ENCODE data around the gene SIGLEC5. TPM values are rescaled to one million over a fixed set of nuclear protein-coding genes. Genes with fewer than 3 reads are reported as not detected.

Gene SIGLEC5
- total and polyA plus RNA-seq, 7 experiments from 2014 or later, result 0.24 to 2.4 TPM; not detected in 5

DNA sequence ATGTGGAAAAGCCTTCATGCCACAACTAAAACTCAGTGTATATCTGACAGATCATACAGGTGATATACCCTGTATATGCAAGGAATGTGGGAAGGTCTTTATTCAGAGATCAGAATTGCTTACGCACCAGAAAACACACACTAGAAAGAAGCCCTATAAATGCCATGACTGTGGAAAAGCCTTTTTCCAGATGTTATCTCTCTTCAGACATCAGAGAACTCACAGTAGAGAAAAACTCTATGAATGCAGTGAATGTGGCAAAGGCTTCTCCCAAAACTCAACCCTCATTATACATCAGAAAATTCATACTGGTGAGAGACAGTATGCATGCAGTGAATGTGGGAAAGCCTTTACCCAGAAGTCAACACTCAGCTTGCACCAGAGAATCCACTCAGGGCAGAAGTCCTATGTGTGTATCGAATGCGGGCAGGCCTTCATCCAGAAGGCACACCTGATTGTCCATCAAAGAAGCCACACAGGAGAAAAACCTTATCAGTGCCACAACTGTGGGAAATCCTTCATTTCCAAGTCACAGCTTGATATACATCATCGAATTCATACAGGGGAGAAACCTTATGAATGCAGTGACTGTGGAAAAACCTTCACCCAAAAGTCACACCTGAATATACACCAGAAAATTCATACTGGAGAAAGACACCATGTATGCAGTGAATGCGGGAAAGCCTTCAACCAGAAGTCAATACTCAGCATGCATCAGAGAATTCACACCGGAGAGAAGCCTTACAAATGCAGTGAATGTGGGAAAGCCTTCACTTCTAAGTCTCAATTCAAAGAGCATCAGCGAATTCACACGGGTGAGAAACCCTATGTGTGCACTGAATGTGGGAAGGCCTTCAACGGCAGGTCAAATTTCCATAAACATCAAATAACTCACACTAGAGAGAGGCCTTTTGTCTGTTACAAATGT is 42.7 kb downstream of the SIGLEC5 start:
- Mint-ChIP-seq H3K9me3 (peaks cover 10 to 88% (median 51%) of the 10 kb centered on the region in 11 donors), H3K4me1 (peaks cover 0 to 5% (median under 1%) of the 10 kb centered on the region in 7 donors), H3K27me3 (no peaks in the 10 kb centered on the region), H3K4me3 (no peak overlapping the region), H3K36me3 (peaks cover 39 to 79% (median 63%) of the 10 kb centered on the region in 5 donors), H3K27ac (no peak overlapping the region)
- no peak for ATAC-seq
- H3K9me3 ChIP-seq (ENCODE audit: control insufficient read depth in 2 of 3, low read length in 3 of 3), result peaks cover 10 to 43% (median 37%) of the 10 kb centered on the region in 3 experiments
- H3K4me1 ChIP-seq (ENCODE audit: control insufficient read depth in 2 of 2, insufficient read depth in 2 of 2, low read length in 2 of 2), result no peaks in the 10 kb centered on the region
- H3K4me3 ChIP-seq (ENCODE audit: low read length), result no peak overlapping the region
- intact Hi-C loops (cut with micrococcal nuclease), result no loop called here
- ChIA-PET POLR2A (no interaction called here), CTCF (no interaction called here)
- no peak for DNase-seq
- H3K36me3 ChIP-seq (ENCODE audit: control insufficient read depth in 2 of 3, insufficient read depth in 3 of 3, low read length in 3 of 3), result peaks cover 6 to 35% (median 8%) of the 10 kb centered on the region in 3 experiments
- H3K27me3 ChIP-seq (ENCODE audit: control insufficient read depth in 2 of 2, insufficient read depth in 2 of 2, low read length in 2 of 2), result no peaks in the 10 kb centered on the region
- no peak overlapping the region for H3K27ac ChIP-seq (ENCODE audit: low read depth, low read length)

DNA sequence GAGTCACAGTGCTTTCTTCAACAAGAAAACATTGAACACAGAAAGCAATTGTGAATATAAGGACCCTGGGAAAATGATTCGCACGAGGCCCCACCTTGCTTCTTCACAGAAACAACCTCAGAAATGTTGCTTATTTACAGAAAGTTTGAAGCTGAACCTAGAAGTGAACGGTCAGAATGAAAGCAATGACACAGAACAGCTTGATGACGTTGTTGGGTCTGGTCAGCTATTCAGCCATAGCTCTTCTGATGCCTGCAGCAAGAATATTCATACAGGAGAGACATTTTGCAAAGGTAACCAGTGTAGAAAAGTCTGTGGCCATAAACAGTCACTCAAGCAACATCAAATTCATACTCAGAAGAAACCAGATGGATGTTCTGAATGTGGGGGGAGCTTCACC is 43.4 kb downstream of the SIGLEC5 start:
- H3K27ac Mint-ChIP-seq, result no peak overlapping the region
- peaks cover 10 to 90% (median 51%) of the 10 kb centered on the region in 11 donors for H3K9me3 Mint-ChIP-seq
- H3K4me3 ChIP-seq (ENCODE audit: low read length), result no peak overlapping the region
- ATAC-seq (no peak), DNase-seq (no peak)
- no peak overlapping the region for H3K4me3 Mint-ChIP-seq
- peaks cover 43 to 78% (median 66%) of the 10 kb centered on the region in 5 donors for H3K36me3 Mint-ChIP-seq
- ChIA-PET CTCF (no interaction called here), POLR2A (no interaction called here)
- no peaks in the 10 kb centered on the region for H3K27me3 ChIP-seq (ENCODE audit: control insufficient read depth in 2 of 2, insufficient read depth in 2 of 2, low read length in 2 of 2)
- no peaks in the 10 kb centered on the region for H3K4me1 ChIP-seq (ENCODE audit: control insufficient read depth in 2 of 2, insufficient read depth in 2 of 2, low read length in 2 of 2)
- H3K27me3 Mint-ChIP-seq, result no peaks in the 10 kb centered on the region
- intact Hi-C loops (cut with micrococcal nuclease), result no loop called here
- H3K9me3 ChIP-seq (ENCODE audit: control insufficient read depth in 2 of 3, low read length in 3 of 3), result peaks cover 10 to 43% (median 37%) of the 10 kb centered on the region in 3 experiments
- peaks cover 0 to 2% (median 0%) of the 10 kb centered on the region in 7 donors for H3K4me1 Mint-ChIP-seq
- peaks cover 10 to 38% (median 11%) of the 10 kb centered on the region in 3 experiments for H3K36me3 ChIP-seq (ENCODE audit: control insufficient read depth in 2 of 3, insufficient read depth in 3 of 3, low read length in 3 of 3)
- H3K27ac ChIP-seq (ENCODE audit: low read depth, low read length), result no peak overlapping the region

- peaks cover 49 to 83% (median 71%) of the 10 kb centered on the region in 5 donors for H3K36me3 Mint-ChIP-seq
- Histone ChIP-seq H3K27ac (ENCODE audit: low read depth, low read length) (no peak overlapping the region), H3K4me1 (ENCODE audit: control insufficient read depth in 2 of 2, insufficient read depth in 2 of 2, low read length in 2 of 2) (no peaks in the 10 kb centered on the region), H3K36me3 (ENCODE audit: control insufficient read depth in 2 of 3, insufficient read depth in 3 of 3, low read length in 3 of 3) (peaks cover 11 to 43% (median 16%) of the 10 kb centered on the region in 3 experiments), H3K4me3 (ENCODE audit: low read length) (no peak overlapping the region), H3K27me3 (ENCODE audit: control insufficient read depth in 2 of 2, insufficient read depth in 2 of 2, low read length in 2 of 2) (no peaks in the 10 kb centered on the region), H3K9me3 (ENCODE audit: control insufficient read depth in 2 of 3, low read length in 3 of 3) (peaks cover 10 to 43% (median 37%) of the 10 kb centered on the region in 3 experiments)
- peaks cover 0 to 2% (median 0%) of the 10 kb centered on the region in 7 donors for H3K4me1 Mint-ChIP-seq
- H3K4me3 Mint-ChIP-seq, result no peak overlapping the region
- H3K27ac Mint-ChIP-seq, result no peak overlapping the region
- ATAC-seq, result peak; percentile 56
- no peaks in the 10 kb centered on the region for H3K27me3 Mint-ChIP-seq
- ChIA-PET CTCF (no interaction called here), POLR2A (no interaction called here)
- peaks cover 10 to 94% (median 54%) of the 10 kb centered on the region in 11 donors for H3K9me3 Mint-ChIP-seq
- DNase-seq, result no peak
- intact Hi-C loops (cut with micrococcal nuclease), result no loop called here
These were observed 44.0 kb downstream of the SIGLEC5 start for GRCh38 chr19:51586103-51586728.

DNA sequence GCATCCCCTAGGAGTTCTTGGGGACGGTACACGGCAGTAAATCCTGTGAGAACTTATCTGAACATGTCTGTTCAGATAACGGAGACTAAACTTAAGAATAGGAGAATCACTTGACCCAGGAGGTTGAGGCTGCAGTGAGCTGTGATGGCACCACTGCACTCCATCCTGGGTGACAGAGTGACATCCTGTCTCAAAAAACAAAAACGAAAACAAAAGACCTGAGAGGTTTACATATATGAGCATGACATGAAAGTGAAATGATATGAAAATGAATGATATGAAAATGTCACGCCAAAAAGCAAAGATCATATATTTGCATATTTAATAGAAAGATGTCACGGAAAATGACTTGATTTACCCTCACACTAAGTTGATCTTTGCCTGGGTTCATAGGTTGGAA is 53.4 kb downstream of the SIGLEC5 start:
- Mint-ChIP-seq H3K4me3 (no peak overlapping the region), H3K27me3 (no peaks in the 10 kb centered on the region), H3K4me1 (peaks cover 11 to 25% (median 19%) of the 10 kb centered on the region in 7 donors), H3K27ac (no peak overlapping the region), H3K9me3 (peaks cover 0 to 47% (median 8%) of the 10 kb centered on the region in 11 donors), H3K36me3 (peaks cover 31 to 78% (median 65%) of the 10 kb centered on the region in 5 donors)
- ChIA-PET POLR2A (no interaction called here), CTCF (interaction anchor here (0.7 kb wide), 1 partner anchor 18 kb away, joined by 4 read pairs; no protein-coding TSS in a partner anchor)
- peaks cover 0 to 2% of the 10 kb centered on the region in 2 donors for H3K4me1 ChIP-seq (ENCODE audit: control insufficient read depth in 2 of 2, insufficient read depth in 2 of 2, low read length in 2 of 2)
- H3K9me3 ChIP-seq (ENCODE audit: control insufficient read depth in 2 of 3, low read length in 3 of 3), result no peaks in the 10 kb centered on the region
- H3K4me3 ChIP-seq (ENCODE audit: low read length), result no peak overlapping the region
- peaks cover under 1 to 38% (median 10%) of the 10 kb centered on the region in 3 experiments for H3K36me3 ChIP-seq (ENCODE audit: control insufficient read depth in 2 of 3, insufficient read depth in 3 of 3, low read length in 3 of 3)
- no peak overlapping the region for H3K27ac ChIP-seq (ENCODE audit: low read depth, low read length)
- no peaks in the 10 kb centered on the region for H3K27me3 ChIP-seq (ENCODE audit: control insufficient read depth in 2 of 2, insufficient read depth in 2 of 2, low read length in 2 of 2)
- DNase-seq (no peak), ATAC-seq (no peak)
- intact Hi-C loops (cut with micrococcal nuclease), result no loop called here

DNA sequence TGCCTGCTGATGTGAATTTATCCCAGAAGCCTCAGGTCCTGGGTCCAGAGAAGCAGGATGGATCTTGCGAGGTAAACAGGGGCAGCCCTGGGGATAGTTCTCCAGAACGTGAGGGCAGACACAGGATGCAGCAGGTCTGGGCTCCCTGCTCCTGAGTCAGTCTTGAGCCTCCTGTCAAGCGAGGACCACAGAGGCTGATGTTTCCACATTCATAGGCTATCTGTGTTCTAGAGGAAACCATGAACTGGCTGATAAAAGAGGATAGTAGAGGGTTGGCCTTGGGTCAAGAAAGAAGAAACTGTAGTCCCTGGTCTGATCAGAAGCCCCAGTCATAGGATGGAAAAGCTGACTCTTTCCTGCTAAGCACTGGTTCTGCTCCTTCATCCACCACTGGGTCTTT is 56.9 kb downstream of the SIGLEC5 start:
- H3K9me3 ChIP-seq (ENCODE audit: control insufficient read depth in 2 of 3, low read length in 3 of 3), result no peaks in the 10 kb centered on the region
- POLR2A ChIA-PET, result no interaction called here
- no peak overlapping the region for H3K27ac ChIP-seq (ENCODE audit: low read depth, low read length)
- intact Hi-C loops (cut with micrococcal nuclease), result loop anchor here in 1 of 2 donors (5.0 kb wide), 1 partner anchor 599 kb away; the partner anchor contains the start of gene ZNF836
- CTCF ChIA-PET, result no interaction called here
- H3K27ac Mint-ChIP-seq, result no peak overlapping the region
- H3K4me3 Mint-ChIP-seq, result peak overlapping the region in 3 of 10 donors; percentile 9 to 51 (median 21)
- DNase-seq (no peak), ATAC-seq (no peak)
- H3K4me1 Mint-ChIP-seq, result peaks cover 22 to 45% (median 34%) of the 10 kb centered on the region in 7 donors
- H3K9me3 Mint-ChIP-seq, result peaks cover 0 to 16% (median 3%) of the 10 kb centered on the region in 11 donors
- H3K36me3 Mint-ChIP-seq, result peaks cover 16 to 56% (median 42%) of the 10 kb centered on the region in 5 donors
- no peaks in the 10 kb centered on the region for H3K27me3 ChIP-seq (ENCODE audit: control insufficient read depth in 2 of 2, insufficient read depth in 2 of 2, low read length in 2 of 2)
- H3K4me3 ChIP-seq (ENCODE audit: low read length), result no peak overlapping the region
- peaks cover 0 to 18% (median 0%) of the 10 kb centered on the region in 3 experiments for H3K36me3 ChIP-seq (ENCODE audit: control insufficient read depth in 2 of 3, insufficient read depth in 3 of 3, low read length in 3 of 3)
- H3K4me1 ChIP-seq (ENCODE audit: control insufficient read depth in 2 of 2, insufficient read depth in 2 of 2, low read length in 2 of 2), result peaks cover 10 to 11% of the 10 kb centered on the region in 2 donors
- H3K27me3 Mint-ChIP-seq, result peaks cover 0 to 7% (median 2%) of the 10 kb centered on the region in 5 donors

DNA sequence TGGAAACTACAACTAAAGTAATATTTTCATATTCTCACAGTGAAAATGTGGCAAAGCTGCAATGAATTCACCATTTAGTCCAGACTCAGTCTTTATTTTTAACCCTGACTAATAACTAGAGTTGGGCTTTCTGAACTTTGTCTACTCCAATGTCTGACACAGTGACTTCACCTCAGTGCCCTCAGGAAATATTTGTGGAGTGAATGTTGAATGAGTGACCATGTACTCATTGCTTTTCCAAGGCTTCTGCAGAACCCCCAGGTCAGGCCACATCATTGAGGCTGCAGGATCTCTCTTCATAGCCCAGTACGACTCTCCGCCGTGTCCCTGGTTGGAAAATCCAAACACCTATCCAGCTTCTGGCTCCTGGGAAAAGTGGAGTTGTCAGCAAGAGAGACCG is 57.3 kb downstream of the SIGLEC5 start:
- peaks cover 0 to 11% (median 6%) of the 10 kb centered on the region in 5 donors for H3K27me3 Mint-ChIP-seq
- no peaks in the 10 kb centered on the region for H3K27me3 ChIP-seq (ENCODE audit: control insufficient read depth in 2 of 2, insufficient read depth in 2 of 2, low read length in 2 of 2)
- H3K27ac ChIP-seq (ENCODE audit: low read depth, low read length), result no peak overlapping the region
- no peak overlapping the region for H3K27ac Mint-ChIP-seq
- intact Hi-C loops (cut with micrococcal nuclease), result loop anchor here in 1 of 2 donors (5.0 kb wide), 1 partner anchor 599 kb away; the partner anchor contains the start of gene ZNF836
- DNase-seq, result no peak
- CTCF ChIA-PET, result no interaction called here
- no peaks in the 10 kb centered on the region for H3K9me3 ChIP-seq (ENCODE audit: control insufficient read depth in 2 of 3, low read length in 3 of 3)
- H3K36me3 ChIP-seq (ENCODE audit: control insufficient read depth in 2 of 3, insufficient read depth in 3 of 3, low read length in 3 of 3), result peaks cover 0 to 17% (median 0%) of the 10 kb centered on the region in 3 experiments
- no peak overlapping the region for H3K4me3 Mint-ChIP-seq
- no peak for ATAC-seq
- H3K4me1 ChIP-seq (ENCODE audit: control insufficient read depth in 2 of 2, insufficient read depth in 2 of 2, low read length in 2 of 2), result peaks cover 10 to 11% of the 10 kb centered on the region in 2 donors
- no peak overlapping the region for H3K4me3 ChIP-seq (ENCODE audit: low read length)
- H3K4me1 Mint-ChIP-seq, result peaks cover 22 to 45% (median 34%) of the 10 kb centered on the region in 7 donors
- H3K36me3 Mint-ChIP-seq, result peaks cover 16 to 54% (median 42%) of the 10 kb centered on the region in 5 donors
- peaks cover 0 to 16% (median 5%) of the 10 kb centered on the region in 11 donors for H3K9me3 Mint-ChIP-seq
- POLR2A ChIA-PET, result interaction anchor here (0.9 kb wide), 1 partner anchor 8 kb away, joined by 3 read pairs; no protein-coding TSS in a partner anchor

All from naive thymus-derived CD4-positive, alpha-beta T cell (primary cell).